ENCODE data around the gene SULT2B1.

SULT2B1 gene

DNA sequence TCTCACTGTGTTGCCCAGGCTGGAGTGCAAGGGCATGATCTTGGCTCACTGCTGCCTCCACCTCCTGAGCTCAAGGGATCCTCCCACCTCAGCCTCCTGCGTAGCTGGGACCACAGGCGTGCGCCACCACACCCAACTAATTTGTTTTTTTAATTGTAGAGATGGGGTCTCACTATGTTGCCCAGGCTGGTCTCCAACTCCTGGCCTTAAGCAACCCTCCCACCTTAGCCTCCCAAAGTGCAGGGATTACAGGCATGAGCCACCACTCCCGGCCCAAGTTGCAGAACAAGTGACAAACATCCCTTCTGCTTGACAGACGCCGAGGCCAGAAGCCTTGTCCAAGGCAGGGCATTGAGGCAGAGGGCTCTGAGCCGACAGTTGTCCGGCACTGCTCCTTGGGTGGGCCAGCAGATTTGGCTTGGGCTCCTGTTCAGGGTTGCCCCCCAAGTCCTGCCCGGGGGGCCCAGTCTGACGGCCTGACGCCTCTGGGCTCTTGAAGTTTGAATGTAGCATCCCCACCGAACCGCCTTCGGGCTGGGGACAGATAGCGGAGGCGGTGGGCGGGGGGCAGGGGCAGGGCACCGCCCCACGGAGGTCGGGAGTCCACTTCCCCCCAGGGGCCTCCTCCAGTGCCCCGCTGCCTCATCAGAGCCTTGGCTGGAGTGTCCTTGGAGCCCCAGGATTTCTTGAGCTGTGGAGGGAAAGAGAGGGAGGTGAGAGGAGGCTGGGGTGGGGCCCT lies 48.9 kb downstream of the SULT2B1 start:
- no peak for DNase-seq (ENCODE audit: low read depth)

DNA sequence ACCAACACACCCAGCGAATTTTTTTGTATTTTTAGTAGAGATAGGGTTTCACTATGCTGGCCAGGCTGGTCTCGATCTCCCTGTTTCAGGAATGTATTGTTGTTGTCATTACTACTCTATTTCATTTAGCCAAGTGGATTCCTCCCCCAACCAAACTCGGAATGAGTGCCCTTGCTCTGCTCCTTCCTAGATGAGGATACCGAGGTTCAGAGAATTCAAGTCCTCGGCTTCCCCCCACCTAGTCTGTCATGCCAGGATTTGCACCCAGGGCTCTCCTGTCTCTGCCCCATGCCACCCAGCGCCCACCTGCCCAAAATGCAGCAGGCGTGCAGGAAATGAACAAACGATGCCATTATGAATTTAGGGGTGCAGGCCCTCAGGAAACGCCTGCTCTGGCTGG lies 51.0 kb downstream of the SULT2B1 start:
- no peak for DNase-seq (ENCODE audit: low read depth)

DNA sequence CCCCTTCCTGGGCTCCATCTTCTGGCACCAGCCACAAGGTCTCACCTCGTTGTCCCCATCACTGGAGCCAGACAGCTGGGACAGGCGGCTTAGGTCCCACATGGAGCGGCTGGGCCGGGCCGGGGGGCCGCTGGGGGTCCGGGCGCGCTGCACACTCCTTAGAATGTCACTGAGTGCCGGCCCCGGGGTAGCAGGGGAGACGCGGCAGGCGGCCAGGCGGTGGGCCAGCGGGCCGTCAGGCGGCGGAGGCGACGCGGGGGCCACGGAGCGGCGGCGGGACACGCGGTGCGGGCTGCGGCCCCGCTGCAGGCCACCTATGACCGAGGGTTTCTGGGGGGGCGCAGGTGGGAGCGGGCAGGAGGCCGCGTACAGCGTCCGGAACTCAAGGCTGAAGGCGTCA lies 51.5 kb downstream of the SULT2B1 start:
- DNase-seq (ENCODE audit: low read depth) = no peak

DNA sequence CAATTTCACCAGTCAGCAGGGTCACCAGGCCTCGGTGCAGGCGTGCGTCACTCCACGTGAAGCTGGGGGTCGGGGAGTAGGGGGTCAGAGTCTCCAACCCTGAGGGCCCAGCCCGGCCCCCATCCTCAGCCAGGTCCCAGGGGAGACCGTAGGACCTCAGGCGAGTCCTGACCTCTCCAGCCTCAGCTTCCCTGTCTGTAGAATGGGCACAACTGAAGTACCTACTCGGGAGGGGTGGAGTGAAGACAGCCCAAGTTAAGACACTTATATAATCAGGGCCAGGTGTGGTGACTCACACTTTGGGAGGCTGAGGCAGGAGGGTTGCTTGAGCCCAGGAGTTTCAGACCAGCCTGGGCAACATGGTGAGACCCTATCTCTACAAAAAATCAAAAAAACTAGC lies 51.9 kb downstream of the SULT2B1 start:
- DNase-seq (ENCODE audit: low read depth) = no peak

DNA sequence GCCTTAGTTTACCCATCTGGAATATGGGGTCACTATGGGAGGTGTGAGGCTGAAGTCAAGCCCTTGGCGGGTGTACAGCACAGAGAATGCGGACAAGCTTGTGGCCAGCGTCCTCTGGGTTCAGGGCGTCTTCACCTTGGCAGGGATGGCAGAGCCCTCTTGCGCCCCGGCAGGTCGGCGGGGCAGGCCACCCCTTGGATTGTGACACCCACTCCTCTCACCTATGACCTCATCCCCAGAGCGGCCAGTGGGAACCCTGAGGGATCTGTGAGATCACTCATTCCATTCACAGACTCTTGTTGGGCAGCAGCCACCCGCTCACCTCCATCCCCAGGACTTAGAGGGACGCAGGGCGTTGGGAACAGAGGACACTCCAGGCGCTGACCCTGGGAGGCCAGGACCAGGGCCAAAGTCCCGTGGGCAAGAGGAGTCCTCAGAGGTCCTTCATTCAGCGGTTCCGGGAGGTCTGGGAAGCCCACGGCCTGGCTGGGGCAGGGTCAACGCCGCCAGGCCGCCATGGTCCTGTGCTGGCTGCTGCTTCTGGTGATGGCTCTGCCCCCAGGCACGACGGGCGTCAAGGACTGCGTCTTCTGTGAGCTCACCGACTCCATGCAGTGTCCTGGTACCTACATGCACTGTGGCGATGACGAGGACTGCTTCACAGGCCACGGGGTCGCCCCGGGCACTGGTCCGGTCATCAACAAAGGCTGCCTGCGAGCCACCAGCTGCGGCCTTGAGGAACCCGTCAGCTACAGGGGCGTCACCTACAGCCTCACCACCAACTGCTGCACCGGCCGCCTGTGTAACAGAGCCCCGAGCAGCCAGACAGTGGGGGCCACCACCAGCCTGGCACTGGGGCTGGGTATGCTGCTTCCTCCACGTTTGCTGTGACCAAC lies 54.7 kb downstream of the SULT2B1 start, which contains the start of gene SPACA4:
Gene SPACA4 (plus strand): TSS at position 280 of the 896 bp plus-strand sequence. CDS start 237 bp downstream, at position 517.
- DNase-seq (ENCODE audit: low read depth) = no peak

GRCh38 chr19:48607359-48607755 lies 55.4 kb downstream of the SULT2B1 start:
- DNase-seq (ENCODE audit: low read depth) = no peak

DNA sequence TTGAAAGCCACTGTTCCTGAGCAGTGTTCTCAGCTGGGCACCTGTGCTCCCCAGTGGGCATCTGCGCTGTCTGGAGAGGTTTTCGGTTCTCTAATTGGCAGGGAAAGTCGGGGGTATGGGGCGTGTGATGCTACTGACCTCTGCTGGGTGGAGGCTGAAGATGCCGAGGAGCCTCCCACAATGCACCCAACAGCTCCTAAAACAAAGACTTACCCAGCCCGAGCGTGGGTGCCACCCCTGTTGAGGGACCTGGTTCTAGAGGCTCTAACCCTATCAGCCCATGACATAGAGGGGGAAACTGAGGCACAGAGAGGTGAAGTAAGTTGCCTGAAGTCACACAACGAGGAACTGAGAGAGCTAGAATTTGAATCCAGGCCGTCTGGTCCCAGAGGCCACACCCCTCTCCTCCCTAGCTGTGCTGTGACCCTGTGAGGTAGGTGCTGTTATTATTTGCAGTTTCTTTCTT lies 56.9 kb downstream of the SULT2B1 start:
- no peak for DNase-seq (ENCODE audit: low read depth)

DNA sequence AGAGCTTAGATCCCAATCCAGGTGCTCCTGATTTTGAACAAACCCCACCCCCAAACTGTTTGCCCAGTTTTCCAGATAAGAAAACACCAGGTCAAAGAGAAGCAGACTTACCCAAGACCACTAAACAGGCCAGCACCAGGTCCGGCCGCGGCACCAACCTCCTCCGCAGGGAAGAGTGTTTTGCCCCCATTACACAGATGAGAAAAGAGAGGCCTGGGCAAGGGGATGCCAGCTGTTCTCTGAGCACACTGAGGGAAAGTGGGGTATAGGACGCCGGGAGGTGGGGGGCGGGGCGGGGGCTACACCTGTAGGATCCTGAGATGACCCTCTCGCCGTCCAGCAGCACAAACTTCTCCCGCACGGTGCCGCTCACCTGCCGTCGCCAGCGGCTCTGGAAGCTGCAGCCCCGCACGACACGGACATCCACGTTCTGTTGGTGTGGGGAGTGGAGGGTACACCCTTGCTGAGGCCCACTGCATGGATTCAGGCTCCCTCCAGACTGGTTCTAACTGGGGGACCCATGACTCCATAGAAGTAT lies 57.7 kb downstream of the SULT2B1 start:
- DNase-seq (ENCODE audit: low read depth) = no peak

- DNase-seq (ENCODE audit: low read depth) = no peak
Measured at GRCh38 chr19:48611872-48612271, 59.9 kb downstream of the SULT2B1 start.

DNA sequence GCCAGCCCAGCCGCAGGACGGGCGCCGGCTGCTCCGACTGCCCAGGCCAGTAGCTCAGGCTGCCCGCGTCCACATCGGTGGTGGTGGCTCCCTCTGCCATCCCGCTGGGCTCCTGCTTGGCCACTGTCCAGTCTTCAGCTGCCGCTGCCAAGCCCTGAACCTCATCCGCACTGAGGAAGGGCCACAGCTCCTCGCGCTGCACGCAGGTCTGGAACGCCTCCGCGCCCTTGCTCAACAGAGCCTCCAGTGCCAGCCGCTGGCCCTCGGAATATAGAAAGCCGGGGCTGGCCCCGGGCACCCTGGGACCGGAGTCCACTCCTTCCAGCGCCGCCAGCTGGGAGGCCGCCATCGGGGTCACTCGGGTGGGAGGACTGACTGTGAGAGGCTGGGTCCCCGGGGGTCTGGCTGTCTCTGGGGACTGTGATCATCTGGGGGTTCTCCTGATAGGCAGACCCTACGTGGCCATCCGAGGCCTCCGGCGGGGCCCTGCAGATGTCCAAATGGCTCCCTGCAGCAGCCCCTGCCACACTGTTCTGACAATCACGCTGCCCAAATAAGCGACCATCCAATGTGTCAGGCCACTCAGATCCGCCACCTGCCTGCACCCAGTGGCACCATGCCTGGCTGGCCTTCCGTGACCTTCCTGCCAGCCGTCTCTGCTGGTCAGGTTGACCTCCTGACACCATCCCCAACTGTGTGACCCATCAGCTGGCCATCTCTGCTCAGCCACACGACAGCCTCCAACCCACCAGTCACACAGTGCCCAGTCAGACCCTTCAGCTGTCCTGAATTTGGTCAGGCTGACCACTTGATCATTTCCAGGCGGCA lies 61.3 kb downstream of the SULT2B1 start:
- DNase-seq (ENCODE audit: low read depth) = no peak

GRCh38 chr19:48613852-48614435 lies 62.0 kb downstream of the SULT2B1 start:
- no peak for DNase-seq (ENCODE audit: low read depth)

DNA sequence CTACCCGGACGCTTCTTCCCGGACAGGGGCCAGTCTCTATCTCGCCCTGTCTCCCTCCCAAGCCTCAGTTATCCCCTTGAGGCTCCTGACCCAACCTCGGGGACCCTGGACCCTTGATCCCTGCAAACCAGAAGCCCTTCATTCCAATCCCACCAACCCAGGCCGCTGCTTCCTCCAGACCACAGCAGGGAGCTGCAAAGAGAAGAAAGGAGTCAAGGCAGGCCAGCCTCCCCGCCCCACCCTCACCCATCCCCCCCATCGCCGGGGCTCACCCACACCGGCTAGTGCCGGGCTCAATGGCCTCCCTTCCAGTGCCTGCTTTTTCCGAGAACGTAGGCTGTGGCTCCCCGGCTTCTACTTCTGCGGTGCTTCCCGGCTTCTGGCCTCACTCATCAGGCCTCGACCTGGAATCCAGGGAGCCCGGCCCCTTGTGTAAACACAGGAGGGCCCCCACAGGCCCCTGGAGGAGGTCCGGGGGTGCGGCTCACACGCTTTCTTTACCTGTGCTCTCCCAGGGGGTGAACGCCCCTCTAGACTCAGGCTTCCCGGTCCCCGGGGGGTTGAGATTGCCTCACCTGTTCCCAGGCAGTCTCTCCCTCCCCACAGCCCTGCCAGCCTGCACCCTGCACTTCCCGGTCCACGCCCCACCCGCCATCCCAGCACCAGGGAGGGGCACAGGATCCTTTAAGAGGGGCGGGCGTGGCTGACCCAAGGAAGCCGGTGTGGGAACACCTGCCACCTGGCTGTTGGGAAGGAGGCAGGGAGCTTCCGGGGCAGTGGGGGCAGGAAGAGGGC lies 62.7 kb downstream of the SULT2B1 start, which contains the start of gene FAM83E:
Gene FAM83E (minus strand): TSS at position 641 of the 795 bp plus-strand sequence. CDS start 1,704 bp downstream, outside the sequence.
- no peak for DNase-seq (ENCODE audit: low read depth)

DNA sequence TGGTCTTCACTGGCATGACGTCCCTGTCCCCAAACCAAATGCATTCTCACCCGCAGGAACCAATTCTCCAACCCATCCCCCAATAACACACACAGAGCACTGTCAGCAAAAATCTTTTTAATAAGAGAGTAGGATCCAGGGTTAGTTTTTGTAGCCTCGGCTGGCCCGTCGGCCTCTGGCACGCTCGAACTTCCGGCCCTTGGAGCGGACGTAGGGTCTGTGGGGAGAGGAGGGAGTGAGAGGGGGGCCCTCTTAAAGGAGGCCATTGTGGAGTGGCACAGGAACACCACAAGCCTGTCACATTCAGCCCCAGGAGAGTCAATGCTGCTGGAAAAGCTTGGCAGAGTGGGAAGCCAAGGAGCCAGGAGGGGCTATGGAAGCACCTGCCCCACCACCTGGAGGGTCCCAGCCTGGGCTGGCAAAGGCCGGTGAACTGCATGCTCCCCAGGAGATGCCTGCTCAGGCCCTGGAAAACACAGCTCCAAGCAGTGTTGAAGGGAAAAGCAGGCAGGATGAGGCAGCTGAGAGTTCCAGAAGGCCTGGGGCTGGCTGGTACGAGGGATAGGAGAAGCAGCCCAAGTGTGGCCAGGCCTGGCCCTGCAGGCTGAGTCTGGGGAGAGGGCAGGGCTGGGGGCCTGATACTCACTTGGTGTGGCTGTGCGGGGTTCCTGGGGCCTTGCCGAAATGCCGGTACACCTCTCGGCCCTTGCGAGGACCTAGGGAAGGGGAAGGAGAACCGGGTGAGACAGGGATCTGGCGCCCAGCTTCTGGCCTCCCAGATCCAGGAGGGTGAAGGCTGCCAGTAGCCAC lies 63.5 kb downstream of the SULT2B1 start:
- no peak for DNase-seq (ENCODE audit: low read depth)

DNA sequence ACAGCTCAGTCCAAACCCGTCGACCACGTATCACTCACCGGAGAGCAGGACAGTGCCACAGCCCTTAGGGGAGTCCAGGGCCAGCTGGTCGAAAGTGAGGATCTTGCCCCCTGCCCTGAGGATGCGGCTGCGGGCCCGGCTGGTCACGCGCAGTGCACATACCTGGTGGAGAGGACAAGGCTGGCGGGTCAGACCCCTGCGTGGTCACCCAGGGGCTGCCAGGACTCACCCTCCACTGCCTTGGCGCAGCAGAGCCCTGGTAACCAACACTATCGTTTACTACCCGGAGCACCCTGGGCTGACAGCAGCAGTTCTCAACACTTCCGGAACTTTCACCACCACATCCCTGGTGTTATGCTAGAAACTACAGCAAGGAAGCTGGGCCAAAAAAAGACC lies 64.1 kb downstream of the SULT2B1 start:
- no peak for DNase-seq (ENCODE audit: low read depth)

GRCh38 chr19:48616491-48617056 lies 64.6 kb downstream of the SULT2B1 start:
- no peak for DNase-seq (ENCODE audit: low read depth)

DNA sequence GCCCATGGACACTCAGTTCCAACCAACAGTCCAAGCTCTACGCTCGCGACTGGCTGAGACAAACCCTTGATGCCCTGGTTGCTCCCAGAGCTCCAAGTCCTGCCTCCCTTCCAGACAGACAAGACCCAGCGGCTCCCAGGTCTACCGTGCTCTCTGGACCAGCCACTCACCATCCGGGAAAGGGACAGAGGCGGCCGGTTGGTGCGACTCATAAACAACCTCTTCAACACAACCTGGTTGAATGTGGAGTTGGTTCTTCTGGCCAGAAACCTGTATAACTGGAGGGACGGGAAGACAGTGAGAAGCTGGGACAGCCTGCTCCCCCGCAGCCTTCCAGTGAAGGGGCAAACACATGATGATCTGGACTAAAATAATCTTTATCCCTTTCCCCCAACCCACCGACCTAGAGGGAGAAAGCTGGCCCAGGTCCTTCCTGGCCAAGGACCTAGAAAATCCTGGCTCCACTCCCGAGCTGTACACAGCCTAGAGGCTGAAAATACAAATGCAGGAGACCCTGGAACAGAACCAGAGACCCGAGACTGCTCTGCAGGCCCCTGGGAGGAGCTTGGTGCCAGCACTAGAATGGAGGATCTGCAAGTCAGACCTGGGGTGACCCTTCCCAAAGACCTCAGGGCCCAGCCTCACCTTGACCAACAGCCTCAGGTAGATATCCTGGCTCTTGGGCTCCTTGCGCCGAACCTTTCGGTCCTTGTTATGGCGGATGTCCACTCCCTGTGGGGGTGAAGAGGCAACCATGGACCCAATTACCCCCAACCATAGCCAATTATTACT lies 65.4 kb downstream of the SULT2B1 start:
- DNase-seq (ENCODE audit: low read depth) = no peak

GRCh38 chr19:48618278-48618915 lies 66.4 kb downstream of the SULT2B1 start:
- no peak for DNase-seq (ENCODE audit: low read depth)
